NCI-H1105 (cell line): Measurements from ENCODE around the gene KCNC2.

Experiments
- DNase-seq: peaks from one replicate; lab custom pipeline; 2025; lab: John Stamatoyannopoulos, UW

KCNC2 gene

DNA sequence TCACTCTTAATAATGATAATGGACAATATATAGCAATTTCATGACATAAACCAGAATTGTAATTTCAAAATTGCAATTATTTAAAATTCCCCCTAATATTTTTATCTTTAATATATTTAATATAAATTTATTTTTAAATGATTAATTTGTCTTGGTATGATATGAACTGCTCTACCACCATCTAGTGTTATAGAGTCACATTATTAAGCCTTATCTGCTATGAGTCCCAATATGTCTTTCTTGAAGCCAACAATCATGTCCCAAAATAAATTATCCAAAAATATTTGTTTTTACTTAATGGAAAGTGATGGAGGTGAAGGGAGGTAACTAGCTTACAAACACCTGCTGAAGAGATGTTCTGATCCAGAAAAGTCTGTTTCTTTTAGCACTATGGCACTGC, 151.4 kb downstream of the KCNC2 start:
- no peak for DNase-seq

DNA sequence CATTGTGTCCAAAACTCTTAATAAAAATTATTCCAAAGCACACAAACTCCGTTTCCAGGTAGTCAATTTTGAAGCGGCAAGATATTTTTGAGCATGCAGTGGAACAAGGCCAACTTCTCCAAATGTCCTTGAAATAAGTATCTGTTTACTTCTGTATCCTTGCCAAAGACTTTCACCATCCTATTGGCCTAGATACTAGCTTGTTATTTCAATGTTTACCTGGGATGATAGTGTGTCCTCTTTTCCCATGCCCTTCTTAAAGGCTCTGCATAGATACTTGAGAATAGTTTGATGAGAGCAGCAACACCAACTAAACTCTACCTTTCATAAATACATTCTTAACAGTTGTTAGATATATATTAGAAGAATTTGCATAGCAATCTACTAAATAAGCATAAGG, 160.9 kb downstream of the KCNC2 start:
- DNase-seq: peak; percentile 20

DNA sequence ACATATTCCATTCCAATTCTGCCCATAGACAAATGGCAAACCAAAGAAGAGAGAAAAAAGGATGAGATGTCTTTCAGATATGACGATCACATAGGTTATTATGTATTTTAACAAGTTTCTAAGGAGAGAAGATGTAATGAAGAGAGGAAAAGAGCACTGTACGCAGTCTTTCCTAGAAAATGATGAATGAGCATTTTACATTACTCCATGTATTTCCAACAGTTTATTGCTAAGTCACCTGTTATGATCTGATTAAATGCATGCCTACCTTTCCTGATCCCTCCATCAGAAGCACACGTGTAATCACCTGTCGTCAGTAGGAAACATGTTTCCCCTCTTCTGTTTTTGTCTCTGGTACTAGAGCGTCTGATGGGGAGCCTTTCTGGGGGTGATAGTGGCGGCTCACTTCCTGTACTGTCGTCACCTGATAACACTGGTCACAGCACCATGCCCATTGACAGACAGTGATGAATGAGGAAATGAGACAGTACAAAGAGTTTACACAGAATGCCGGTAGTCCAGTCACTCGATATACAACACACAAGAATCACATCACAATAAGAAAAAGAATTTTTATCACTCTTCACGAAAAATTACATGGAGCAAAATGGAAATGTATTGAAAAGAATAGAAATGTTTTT, 161.6 kb downstream of the KCNC2 start:
- no peak for DNase-seq

DNA sequence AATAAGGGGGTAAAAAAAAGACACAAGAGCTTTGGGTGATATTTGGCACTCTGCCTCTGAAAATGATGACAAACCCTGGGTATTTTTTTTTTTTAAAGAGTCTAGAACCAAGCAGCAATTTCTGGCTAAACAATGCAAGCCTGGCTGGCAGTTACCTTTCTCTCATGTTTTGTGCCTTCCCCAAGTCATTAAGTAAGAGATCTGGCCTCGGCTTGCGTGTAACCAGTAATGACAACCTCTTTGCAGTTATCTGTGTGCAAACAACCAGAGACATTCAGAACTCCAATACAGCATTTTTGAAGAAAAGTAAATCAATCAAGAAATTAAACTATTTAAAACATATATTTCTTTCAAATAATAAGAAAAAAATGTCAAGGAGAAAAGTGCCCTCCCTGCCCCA, 167.5 kb downstream of the KCNC2 start:
- no peak for DNase-seq

DNA sequence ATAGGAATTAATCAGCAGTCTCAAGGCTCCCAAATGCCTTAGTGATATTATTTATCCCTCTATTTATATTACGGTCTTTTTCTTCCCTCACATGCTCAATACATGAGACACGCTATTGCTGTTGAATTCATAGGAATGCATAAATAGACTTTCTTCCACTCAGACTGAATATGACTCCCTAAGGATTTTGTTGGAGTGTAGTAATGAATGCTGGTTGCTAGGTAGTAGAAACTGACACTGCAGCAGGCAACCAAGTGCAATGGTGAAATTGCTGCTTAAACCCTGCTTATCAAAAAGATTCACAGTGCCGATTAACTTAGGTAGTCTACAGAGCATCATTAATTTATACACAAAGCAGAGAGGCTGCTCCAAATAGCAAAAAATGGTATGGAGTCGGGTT, 168.2 kb downstream of the KCNC2 start:
- DNase-seq: no peak

DNA sequence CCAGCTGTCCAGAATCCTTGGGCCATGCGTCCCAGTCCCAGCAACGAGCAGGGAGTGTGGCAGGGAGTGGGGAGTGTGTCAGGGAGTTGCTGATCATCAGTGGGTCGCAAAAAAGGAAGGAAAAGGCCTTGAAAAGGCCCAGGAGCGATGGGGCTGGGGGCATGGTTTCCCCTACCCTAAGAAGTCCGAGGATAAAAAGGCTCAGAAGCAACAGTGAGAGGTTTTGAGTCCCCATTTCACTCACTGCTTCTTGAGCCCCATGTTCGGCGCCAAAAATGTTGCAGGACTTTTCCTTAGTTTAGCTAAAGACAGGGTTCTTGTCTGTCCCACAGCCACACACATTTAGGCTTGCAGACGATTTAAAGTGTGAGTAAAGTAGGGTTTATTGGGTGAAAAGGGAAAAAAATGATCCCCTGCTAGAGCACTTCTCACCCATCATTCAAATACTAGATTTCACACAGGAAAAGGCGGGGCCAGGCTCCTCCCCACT, 189.5 kb downstream of the KCNC2 start:
- DNase-seq: no peak

DNA sequence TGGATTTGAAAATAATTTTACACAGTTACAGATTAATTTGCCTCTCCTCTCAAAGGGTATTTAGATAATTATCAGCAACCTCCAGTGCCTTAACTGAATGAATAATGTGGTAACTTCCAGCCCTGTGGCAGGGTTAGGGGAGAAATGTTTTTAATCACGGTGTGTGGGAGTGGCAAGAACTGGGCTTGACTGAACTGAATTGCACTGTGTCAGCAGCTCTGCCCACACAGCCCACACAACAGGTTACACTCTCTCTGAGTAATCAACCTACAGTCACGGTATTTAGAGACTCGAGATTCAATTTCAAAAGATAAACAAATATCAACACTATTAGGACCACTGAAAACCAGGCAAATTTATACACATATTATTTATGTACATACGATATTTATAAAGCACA, 198.5 kb downstream of the KCNC2 start:
- no peak for DNase-seq

DNA sequence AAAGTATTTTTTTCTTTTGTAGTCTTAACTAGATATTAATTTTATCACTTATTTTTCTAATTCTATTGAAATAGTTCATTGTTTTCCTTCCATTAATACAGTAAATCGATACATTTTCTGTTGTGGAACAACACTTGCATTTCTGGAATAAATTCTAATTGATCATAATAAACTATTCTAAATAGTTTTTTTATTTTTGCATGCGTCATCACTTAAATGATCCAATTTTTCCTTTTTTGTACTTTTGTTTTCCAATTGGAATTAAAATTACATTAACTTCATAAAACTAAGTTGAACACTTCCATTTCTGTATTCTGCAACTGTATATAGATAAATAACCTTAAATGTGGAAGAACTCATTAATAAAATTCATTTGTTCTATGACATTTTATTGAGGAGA, 202.5 kb downstream of the KCNC2 start:
- DNase-seq: no peak

DNA sequence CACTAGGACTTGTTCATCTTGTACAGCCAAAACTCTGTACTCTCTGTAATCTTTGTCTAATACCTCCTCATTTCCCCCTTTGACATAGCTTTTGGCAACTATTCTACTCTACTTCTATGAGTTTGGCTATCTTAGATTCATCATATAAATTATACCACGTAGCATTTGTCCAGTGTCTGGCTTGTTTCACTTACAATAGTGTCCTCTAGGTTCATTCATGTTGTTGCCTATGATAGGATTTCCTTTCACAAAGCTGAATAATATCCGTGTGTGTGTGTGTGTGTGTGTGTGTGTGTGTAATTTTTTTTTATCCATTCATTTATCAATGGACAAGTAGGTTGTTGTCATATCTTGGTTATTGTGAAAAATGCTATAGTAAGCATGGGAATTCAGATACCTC, 209.5 kb downstream of the KCNC2 start:
- no peak for DNase-seq

DNA sequence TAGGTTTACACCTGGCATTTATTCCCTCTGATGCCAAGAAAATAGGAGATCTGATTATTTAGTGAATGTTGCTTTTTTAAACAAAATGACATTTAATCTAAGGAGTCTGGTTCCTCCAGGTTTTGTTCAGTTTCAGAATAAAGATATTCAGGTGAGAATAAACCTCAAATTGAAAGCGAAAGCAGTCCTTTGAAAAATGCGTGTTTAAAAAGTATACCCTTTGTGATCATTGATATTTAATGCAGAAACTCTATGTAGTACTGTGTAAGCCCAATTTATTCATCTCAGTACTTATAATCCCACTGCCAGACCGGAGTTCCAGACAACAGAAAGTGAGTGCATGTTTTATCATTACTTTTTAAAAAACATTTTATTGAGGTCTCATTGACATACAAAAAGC, 210.2 kb downstream of the KCNC2 start:
- no peak for DNase-seq
